ENCODE measurements around the gene ZGPAT. TPM values are rescaled to one million over a fixed set of nuclear protein-coding genes. Genes with fewer than 3 reads are reported as not detected.

Gene ZGPAT
- total and polyA plus RNA-seq, 2 of the 4 experiments (the other 2 are of a cell fraction), result 13.4 to 20.2 TPM

DNA sequence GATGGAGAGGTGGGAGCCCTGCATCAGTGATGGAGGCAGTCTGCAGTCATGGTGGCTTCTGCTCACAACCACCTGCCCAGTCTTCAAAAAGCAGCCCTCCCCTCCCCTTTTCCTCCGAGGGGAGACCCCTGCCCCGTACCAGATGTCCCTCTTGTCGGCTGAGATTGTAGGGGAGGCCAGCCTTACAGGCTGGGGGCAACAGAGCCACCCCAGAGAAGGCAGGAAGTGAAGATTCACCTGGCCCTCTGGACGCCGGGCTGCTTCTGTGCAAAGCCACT, 6.8 kb upstream of the ZGPAT start:
- H3K27me3 ChIP-seq (ENCODE audit: control insufficient read depth, insufficient read depth, low read length), result no peaks in the 10 kb centered on the region
- no peak overlapping the region for H3K27ac ChIP-seq (ENCODE audit: insufficient read depth, low read length)
- POLR2A ChIA-PET (ENCODE audit: unreplicated experiment), result no interaction called here
- H3K36me3 ChIP-seq (ENCODE audit: control insufficient read depth, insufficient read depth, low read length), result peaks cover 26% of the 10 kb centered on the region
- in situ Hi-C loops (cut with MboI; ENCODE audit: low sequenced_read_pairs), result loop anchor here (10.0 kb wide), 1 partner anchor 164 kb away; the partner anchor contains the start of genes ABHD16B and TPD52L2
- H2BK15ac ChIP-seq (ENCODE audit: low read depth, low read length), result no peak overlapping the region
- ATAC-seq (ENCODE audit: low read depth) (no peak), DNase-seq (no peak)
- peak overlapping the region; percentile 7; the same call in 1 of the 2 replicates for H2AK5ac ChIP-seq (ENCODE audit: low read depth, low read length)
- H2AFZ ChIP-seq (replicated peaks; ENCODE audit: low read length, poor library complexity), result no peak overlapping the region
- H3K9me3 ChIP-seq (ENCODE audit: control insufficient read depth, insufficient read depth, low read length), result no peaks in the 10 kb centered on the region
- H3K79me1 ChIP-seq (ENCODE audit: low read depth in 1 of 2, low read length in 2 of 2), result peaks cover 19 to 71% of the 10 kb centered on the region in 2 experiments; a peak in 3 of 4 replicates
- TF ChIP-seq RFX5 (IDR thresholded peaks at IDR 0.05; ENCODE audit: low read depth, low read length) (no peak), BHLHE40 (IDR thresholded peaks at IDR 0.05; ENCODE audit: low read depth, low read length) (no peak)
- BruUV-seq (replicated peaks), result no TSS peak
- dilution Hi-C loops (cut with HindIII; ENCODE audit: low sequenced_read_pairs, unreplicated experiment), result no loop called here
- peaks cover 22% of the 10 kb centered on the region for H3K4me1 ChIP-seq (ENCODE audit: control insufficient read depth, insufficient read depth, low read length)
- H2BK20ac ChIP-seq (ENCODE audit: low read depth, low read length), result no peak overlapping the region
- H3K9me1 ChIP-seq (ENCODE audit: insufficient read depth, low read length), result no peaks in the 10 kb centered on the region
- no peak overlapping the region for H2BK120ac ChIP-seq (ENCODE audit: low read depth, low read length)
- no peak overlapping the region for H3K14ac ChIP-seq (replicated peaks; ENCODE audit: low read depth, low read length)
- H2BK5ac ChIP-seq (ENCODE audit: low read depth, low read length, poor library complexity, severe bottlenecking), result peak overlapping the region; percentile 27
- no peak overlapping the region for H3K56ac ChIP-seq (ENCODE audit: extremely low read depth, insufficient read depth, low read length)
- no peak overlapping the region for H2AK9ac ChIP-seq (replicated peaks; ENCODE audit: low read depth, low read length, poor library complexity)
- intact Hi-C loops (cut with micrococcal nuclease), result no loop called here
- CTCF ChIA-PET, result no interaction called here
- no peak overlapping the region for H3K4me2 ChIP-seq (ENCODE audit: low read depth, low read length)
- H3K23ac ChIP-seq (ENCODE audit: low read depth, low read length), result no peak overlapping the region
- H4K91ac ChIP-seq (ENCODE audit: insufficient read depth, low read depth, low read length), result no peak overlapping the region
- H3K18ac ChIP-seq (ENCODE audit: low read depth, low read length), result no peak overlapping the region
- H3K9ac ChIP-seq (ENCODE audit: low read depth, low read length), result no peak overlapping the region
- H3K4me3 ChIP-seq (ENCODE audit: insufficient read depth, low read depth, low read length), result no peak overlapping the region
- no CpG with 5 or more reads among the region's 5 CpGs for WGBS, 2 experiments (ENCODE audit: extremely low coverage in 2 of 2, insufficient read length in 1 of 2)
- H4K8ac ChIP-seq (ENCODE audit: low read depth in 2 of 2, low read length in 2 of 2), result no peak overlapping the region
- no peak overlapping the region for H3K4ac ChIP-seq (ENCODE audit: low read depth, low read length)
- no peaks in the 10 kb centered on the region for H4K20me1 ChIP-seq (ENCODE audit: insufficient read depth, low read length)
- H4K5ac ChIP-seq (ENCODE audit: low read depth, low read length), result no peak overlapping the region

Measured in IMR-90 (cell line).